BLaER1 (cell line): ENCODE data around the gene LMBRD1.

Experiments
- H3K27ac ChIP-seq: shearing (Covaris generic); formaldehyde crosslinking; 2 replicates; pipeline ENCODE4 v1.8.1; 2022
- H3K27me3 ChIP-seq: shearing (Covaris generic); formaldehyde crosslinking; 2 replicates; pipeline ENCODE4 v1.8.1; 2022
- H3K36me3 ChIP-seq: shearing (Covaris generic); formaldehyde crosslinking; 2 replicates; pipeline ENCODE4 v1.8.1; 2022
- H3K4me1 ChIP-seq: shearing (Covaris generic); formaldehyde crosslinking; 2 replicates; pipeline ENCODE4 v1.8.1; 2022
- H3K4me2 ChIP-seq: shearing (Covaris generic); formaldehyde crosslinking; 2 replicates; pipeline ENCODE4 v1.8.1; 2022
- H3K4me3 ChIP-seq: shearing (Covaris generic); formaldehyde crosslinking; 2 replicates; pipeline ENCODE4 v1.8.1; 2022
- H3K9ac ChIP-seq: shearing (Covaris generic); formaldehyde crosslinking; 2 replicates; pipeline ENCODE4 v1.8.1; 2022
- H3K9me3 ChIP-seq: shearing (Covaris generic); formaldehyde crosslinking; 2 replicates; pipeline ENCODE4 v1.8.1; 2022
- H4K20me1 ChIP-seq: shearing (Covaris generic); formaldehyde crosslinking; 2 replicates; pipeline ENCODE4 v1.8.1; 2022
- Cebpa-rat ChIP-seq: shearing (Covaris generic); IDR thresholded peaks from 2 replicates; pipeline ENCODE4 v1.8.1; 2022

The LMBRD1 gene

DNA sequence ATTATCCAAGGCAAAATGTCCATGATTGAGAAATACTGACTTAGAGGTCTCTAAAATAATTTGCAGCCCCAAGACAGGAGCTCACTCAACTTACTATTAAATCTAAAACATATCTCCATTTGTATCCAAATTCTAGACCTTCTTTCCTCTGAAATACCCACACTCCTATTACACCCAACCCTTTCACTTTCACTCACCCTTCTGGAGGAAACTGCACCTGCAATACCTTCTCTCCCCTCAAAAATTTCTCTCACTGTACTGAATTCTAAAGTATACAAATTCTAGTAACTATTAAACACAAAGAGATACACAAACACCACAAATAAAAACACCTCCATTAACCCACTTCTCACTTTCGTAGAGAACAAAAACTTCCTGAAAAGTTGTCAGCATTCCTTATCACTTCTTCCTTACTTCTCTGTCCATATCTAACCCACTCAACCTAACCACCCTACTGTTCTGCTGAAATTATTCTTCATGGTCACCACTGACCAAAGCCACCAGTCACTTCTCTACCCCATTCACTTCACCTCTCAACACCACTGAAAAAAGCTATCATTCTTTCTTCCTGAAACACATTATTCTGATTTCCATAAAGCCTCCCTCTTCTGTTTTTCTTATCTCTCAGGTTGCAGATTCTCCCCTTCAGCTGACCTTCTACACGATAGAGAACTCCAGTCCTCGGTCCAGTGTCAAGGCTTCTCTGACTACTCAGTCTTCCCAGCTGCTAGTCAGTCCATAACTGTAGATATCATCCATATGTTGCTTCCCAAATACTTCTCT is 12.0 kb downstream of the LMBRD1 start:
- H3K4me3 ChIP-seq, result no peak overlapping the region
- H3K4me2 ChIP-seq, result no peak overlapping the region
- H3K4me1 ChIP-seq, result no peaks in the 10 kb centered on the region
- H3K9me3 ChIP-seq, result no peaks in the 10 kb centered on the region
- H3K27ac ChIP-seq, result no peak overlapping the region
- no peak for TF ChIP-seq Cebpa-rat
- H3K9ac ChIP-seq, result no peak overlapping the region
- H3K27me3 ChIP-seq, result no peaks in the 10 kb centered on the region
- H4K20me1 ChIP-seq, result no peaks in the 10 kb centered on the region
- peaks cover 24% of the 10 kb centered on the region for H3K36me3 ChIP-seq

DNA sequence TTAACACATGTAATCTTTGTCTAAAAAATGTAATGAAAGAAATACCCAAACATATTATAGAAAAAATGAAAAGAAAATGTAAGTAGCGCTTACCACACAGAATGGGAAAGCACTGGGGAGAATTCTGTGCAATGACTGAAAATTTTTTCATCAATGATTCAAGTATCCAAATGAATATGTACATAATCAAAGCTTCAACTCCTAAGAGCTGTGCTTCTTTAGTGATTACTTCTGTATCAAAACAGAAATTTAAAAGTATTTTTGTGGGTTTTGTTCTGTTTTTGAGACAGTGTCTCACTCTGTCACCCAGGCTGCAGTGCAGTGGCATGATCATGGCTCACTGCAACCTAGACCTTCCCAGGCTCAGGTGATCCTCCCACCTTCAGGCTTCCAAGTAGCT is 13.7 kb downstream of the LMBRD1 start:
- no peak overlapping the region for H3K4me2 ChIP-seq
- no peak for TF ChIP-seq Cebpa-rat
- H3K4me3 ChIP-seq, result no peak overlapping the region

DNA sequence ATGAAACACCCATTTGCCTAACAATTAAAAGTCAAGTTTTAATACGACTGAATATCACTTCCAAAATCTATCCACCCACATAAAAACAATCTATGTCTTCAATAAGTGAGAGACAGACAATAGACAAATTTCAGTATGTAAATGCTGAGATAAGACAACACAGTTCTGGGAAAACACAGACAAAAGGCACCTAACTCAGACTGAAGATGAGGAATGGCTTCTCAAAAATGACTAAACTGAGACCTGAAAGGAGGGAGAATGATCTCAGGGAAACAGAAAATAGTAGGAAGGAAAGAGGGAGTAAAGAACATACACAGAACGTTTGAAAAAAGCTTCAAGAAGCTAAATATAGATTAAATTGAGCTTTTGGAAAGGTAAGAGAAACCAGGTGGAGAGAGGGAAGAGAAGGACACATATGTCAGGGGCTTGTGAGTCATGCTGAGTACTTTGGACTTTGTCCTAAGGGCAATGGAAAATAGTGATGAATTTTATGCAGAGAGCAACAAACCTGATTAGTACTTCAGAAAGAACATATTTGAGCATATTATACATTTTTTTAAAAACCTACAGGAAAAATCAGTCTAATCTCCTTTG is 16.1 kb downstream of the LMBRD1 start:
- no peak overlapping the region for H3K27ac ChIP-seq
- no peak overlapping the region for H3K4me2 ChIP-seq

More for the DNA sequence above, 13.7 kb downstream of the LMBRD1 start:
- H3K27ac ChIP-seq, result no peak overlapping the region
- no peaks in the 10 kb centered on the region for H3K4me1 ChIP-seq
- H3K36me3 ChIP-seq, result peaks cover 15% of the 10 kb centered on the region
- no peaks in the 10 kb centered on the region for H3K9me3 ChIP-seq
- no peaks in the 10 kb centered on the region for H4K20me1 ChIP-seq
- no peaks in the 10 kb centered on the region for H3K27me3 ChIP-seq
- no peak overlapping the region for H3K9ac ChIP-seq

DNA sequence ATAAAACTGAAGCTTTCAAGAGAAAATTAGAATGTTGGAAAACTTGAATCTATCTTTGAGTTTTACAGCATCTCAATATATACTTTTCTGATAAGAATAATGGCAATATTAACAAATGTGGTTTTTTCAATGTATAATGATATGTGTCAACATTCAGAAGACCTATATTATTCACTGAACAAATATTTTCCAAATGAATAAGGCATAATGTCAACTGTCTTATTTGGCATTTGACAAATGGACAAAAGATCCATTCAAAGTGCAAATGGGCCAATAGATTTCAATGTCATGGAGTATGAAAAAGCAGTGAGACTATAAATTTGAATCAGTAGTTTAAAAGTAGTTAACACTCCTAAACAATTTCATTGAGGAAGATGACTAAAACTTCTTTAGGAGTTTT is 20.9 kb downstream of the LMBRD1 start:
- no peaks in the 10 kb centered on the region for H4K20me1 ChIP-seq
- no peaks in the 10 kb centered on the region for H3K27me3 ChIP-seq
- H3K4me3 ChIP-seq, result no peak overlapping the region
- peaks cover 26% of the 10 kb centered on the region for H3K36me3 ChIP-seq
- no peak for TF ChIP-seq Cebpa-rat
- no peak overlapping the region for H3K27ac ChIP-seq
- H3K4me2 ChIP-seq, result no peak overlapping the region
- no peak overlapping the region for H3K9ac ChIP-seq
- no peaks in the 10 kb centered on the region for H3K4me1 ChIP-seq
- H3K9me3 ChIP-seq, result peaks cover 6% of the 10 kb centered on the region

More for the DNA sequence above, 16.1 kb downstream of the LMBRD1 start:
- H3K4me1 ChIP-seq, result no peaks in the 10 kb centered on the region
- no peak overlapping the region for H3K9ac ChIP-seq
- no peaks in the 10 kb centered on the region for H3K9me3 ChIP-seq
- no peaks in the 10 kb centered on the region for H3K27me3 ChIP-seq
- TF ChIP-seq Cebpa-rat, result no peak
- H3K36me3 ChIP-seq, result peaks cover 23% of the 10 kb centered on the region
- no peaks in the 10 kb centered on the region for H4K20me1 ChIP-seq
- no peak overlapping the region for H3K4me3 ChIP-seq

DNA sequence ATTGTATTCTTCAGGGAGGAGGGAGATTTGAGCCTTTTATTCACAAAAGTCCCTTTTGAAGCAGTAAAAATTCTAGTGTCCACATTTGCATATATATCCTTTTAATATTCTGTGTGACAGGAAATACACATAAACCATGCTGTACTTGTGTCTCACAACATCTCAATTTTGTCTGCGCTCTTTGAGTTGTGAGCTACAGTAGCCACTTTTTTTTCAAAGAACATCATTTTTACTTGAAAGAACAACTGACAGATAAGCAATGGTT is 21.3 kb downstream of the LMBRD1 start:
- H3K4me2 ChIP-seq, result no peak overlapping the region
- no peak overlapping the region for H3K27ac ChIP-seq
- no peak for TF ChIP-seq Cebpa-rat
- H4K20me1 ChIP-seq, result no peaks in the 10 kb centered on the region
- no peak overlapping the region for H3K9ac ChIP-seq
- H3K4me3 ChIP-seq, result no peak overlapping the region
- peaks cover 6% of the 10 kb centered on the region for H3K9me3 ChIP-seq
- peaks cover 27% of the 10 kb centered on the region for H3K36me3 ChIP-seq
- H3K4me1 ChIP-seq, result no peaks in the 10 kb centered on the region
- H3K27me3 ChIP-seq, result no peaks in the 10 kb centered on the region

DNA sequence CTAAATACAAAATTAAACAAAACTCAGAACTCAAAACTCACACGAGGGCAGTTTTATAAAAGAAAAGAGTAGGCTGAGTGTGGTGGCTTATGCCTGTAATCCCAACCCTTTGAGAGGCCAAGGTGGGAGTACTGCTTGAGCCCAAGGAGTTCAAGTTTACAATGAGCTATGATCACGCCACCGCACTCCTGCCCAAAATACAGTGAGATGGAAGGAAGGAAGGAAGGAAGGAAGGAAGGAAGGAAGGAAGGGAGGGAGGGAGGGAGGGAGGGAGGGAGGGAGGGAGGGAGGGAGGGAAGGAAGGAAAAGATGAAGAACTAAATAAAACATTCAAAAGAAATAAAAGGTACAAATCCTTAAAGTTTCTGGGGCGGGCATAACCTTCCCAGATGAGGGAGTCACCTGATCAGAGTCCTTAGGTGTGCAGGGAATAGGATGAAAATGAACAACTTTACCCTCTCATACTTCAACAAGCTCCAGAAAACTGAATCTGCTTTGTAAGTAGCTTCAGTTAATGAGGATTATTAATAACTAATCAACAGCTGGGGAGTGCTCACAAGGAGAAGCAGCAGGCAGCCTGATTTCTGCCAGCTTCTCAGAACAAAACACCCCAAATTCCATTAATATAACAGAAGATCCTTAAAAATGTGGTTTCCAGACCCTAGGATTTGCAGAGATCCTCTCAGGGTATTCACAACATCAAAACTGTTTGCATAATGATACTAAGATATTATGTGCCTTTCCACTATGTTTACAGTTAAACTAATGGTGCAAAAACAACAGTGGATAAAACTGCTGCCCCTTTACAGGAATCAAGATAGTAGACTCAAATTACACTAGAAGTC is 21.8 kb downstream of the LMBRD1 start:
- TF ChIP-seq Cebpa-rat, result no peak
- Histone ChIP-seq H3K27ac (no peak overlapping the region), H3K4me3 (no peak overlapping the region), H3K9me3 (peaks cover 6% of the 10 kb centered on the region), H3K36me3 (peaks cover 22% of the 10 kb centered on the region), H4K20me1 (no peaks in the 10 kb centered on the region), H3K4me1 (no peaks in the 10 kb centered on the region), H3K27me3 (no peaks in the 10 kb centered on the region), H3K4me2 (no peak overlapping the region), H3K9ac (no peak overlapping the region)

DNA sequence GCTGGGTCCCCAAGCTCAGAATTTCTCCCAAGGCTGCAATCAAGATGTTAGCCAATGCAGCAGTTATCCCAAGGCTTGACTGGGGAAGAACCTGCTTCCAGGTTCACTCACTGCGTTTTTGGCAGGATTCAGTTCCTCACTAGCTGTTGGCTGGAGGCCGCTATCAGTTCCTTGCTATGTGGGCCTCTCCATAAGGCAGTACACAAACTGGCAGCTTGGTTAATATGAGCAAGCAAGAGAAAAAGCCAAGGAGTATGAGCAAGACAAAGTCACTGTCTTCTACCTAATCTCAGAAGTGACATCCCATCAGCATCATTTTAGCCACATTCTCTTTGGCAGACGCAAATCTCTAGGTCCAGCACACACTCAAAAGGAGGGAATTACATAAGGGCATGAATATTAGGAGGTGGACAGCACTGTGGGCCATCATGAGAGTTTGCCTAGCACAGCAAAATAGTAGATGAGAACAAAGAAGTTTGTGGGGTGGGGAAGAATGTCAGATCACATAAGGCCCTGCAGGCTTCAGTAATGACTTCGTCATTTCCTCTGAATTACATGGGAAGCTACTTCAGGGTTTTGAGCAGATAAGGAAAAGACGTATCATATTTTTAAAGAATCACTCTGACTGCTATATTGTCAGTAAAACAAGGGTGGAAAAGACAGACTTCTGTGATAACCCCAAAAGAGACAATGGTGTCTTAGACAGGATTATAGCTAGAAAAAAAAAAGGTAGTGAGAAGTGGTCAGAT is 25.5 kb downstream of the LMBRD1 start:
- Histone ChIP-seq H4K20me1 (no peaks in the 10 kb centered on the region), H3K4me1 (no peaks in the 10 kb centered on the region), H3K4me2 (no peak overlapping the region), H3K27me3 (no peaks in the 10 kb centered on the region), H3K4me3 (no peak overlapping the region), H3K27ac (no peak overlapping the region), H3K36me3 (peaks cover 11% of the 10 kb centered on the region; the same call in 1 of the 2 replicates), H3K9me3 (peaks cover 6% of the 10 kb centered on the region), H3K9ac (no peak overlapping the region)
- TF ChIP-seq Cebpa-rat, result no peak

DNA sequence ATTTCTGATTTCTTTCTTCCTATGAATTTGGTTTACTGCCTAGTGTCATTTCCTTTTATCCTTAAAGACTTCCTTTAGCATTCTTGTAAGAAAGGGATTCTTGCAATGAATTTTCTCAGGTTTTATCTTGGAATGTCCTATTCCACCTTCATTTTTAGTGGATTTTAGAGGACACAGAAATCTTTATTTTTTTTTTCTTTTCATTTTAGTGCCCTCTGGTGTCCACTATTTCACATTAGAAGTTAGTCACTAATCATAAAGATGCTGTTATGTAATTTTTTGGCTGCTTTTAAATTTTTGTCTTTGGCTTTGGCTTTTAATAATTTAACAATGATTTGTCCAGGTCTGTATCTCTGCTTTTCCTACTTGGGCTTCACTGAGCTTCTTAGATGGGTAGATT is 28.1 kb downstream of the LMBRD1 start:
- TF ChIP-seq Cebpa-rat, result no peak
- Histone ChIP-seq H3K4me3 (no peak overlapping the region), H3K27ac (no peak overlapping the region), H3K9me3 (no peaks in the 10 kb centered on the region), H4K20me1 (no peaks in the 10 kb centered on the region), H3K36me3 (peaks cover 7% of the 10 kb centered on the region; the same call in 1 of the 2 replicates), H3K27me3 (no peaks in the 10 kb centered on the region), H3K4me2 (no peak overlapping the region), H3K9ac (no peak overlapping the region), H3K4me1 (no peaks in the 10 kb centered on the region)

DNA sequence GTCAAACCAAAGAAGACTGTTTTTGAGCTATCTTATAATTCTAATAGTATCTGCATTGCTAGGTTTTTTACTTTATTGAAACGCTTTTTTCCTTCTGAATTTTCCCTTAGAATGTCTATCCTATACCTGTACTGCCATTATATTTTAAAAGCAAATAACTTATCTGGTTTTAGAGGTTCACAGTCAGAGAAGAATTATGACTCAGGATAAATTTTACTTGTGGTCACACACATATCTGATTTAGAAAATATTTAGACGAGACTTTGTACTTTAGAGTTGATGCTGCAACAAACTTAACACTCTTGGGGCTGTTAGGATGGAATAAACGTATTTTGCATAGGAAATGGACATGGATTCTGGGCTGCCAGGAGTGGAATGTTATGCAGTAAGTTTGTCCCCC is 33.0 kb downstream of the LMBRD1 start:
- Histone ChIP-seq H3K36me3 (no peaks in the 10 kb centered on the region), H3K4me3 (no peak overlapping the region), H3K27ac (no peak overlapping the region), H3K4me2 (no peak overlapping the region), H3K27me3 (no peaks in the 10 kb centered on the region), H3K4me1 (peaks cover under 1% of the 10 kb centered on the region; the same call in 1 of the 2 replicates), H3K9me3 (no peaks in the 10 kb centered on the region), H3K9ac (no peak overlapping the region), H4K20me1 (peaks cover 4% of the 10 kb centered on the region; the same call in 1 of the 2 replicates)
- no peak for TF ChIP-seq Cebpa-rat
